HUDEP-2 (cell line): ENCODE measurements around the gene MSI2.

Experiments
- DNase-seq, 76 experiments: peaks; one replicate each; lab custom pipeline; 2025; ENCODE audit not compliant: unreplicated experiment in 76 of 76; lab: John Stamatoyannopoulos, UW

Gene MSI2

DNA sequence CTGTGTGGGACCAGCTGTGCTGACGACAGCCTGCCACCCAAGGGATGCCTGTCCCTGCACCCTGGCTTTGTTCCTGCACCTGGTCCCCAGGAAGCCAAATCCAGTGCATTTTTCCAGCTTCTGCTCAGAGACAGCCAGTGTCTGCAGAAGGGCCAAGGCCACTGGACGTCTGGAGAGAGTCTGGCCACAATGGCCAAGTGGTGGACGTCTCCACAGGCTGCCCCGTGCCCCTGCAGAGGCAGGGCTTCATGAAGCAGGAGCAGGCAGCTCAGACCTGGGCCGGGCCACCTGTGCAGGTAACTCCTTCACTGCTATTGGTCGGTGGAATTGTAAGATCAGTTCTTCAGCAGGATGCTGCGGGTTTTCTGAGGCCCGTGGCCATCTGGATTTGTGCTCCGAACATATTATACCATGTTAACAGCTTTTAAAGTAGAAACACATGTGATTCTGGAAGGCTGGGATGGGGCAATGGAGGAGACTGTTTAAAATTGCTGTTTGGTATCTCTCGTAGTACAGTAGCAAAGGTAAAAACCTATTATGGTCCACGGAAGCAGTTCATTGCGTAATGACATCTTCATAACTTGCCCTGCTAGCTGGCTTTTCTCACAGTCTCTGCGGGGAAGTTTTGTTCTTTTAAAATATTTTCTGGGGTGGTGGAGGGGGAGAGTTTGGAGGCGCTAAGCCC is 303.5 kb downstream of the MSI2 start:
- DNase-seq = no peak

DNA sequence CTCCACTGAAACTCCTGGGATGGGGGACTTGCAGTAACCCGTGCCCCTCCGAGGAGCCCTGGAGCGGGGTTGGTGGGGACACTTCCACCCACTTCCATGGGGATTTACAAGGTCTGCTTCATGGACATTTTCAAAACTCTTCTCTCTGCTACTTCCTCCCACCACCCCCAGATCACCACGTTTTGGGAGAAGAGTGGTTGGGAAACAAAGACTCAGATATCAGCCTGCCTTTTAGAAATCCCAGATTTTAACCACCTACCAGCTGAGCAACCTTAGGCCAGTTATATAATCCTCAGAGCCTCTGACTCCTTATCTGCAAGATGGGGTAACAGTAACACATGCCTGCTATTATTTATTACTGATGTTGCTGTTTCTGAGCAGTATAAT is 304.0 kb downstream of the MSI2 start:
- no peak for DNase-seq

DNA sequence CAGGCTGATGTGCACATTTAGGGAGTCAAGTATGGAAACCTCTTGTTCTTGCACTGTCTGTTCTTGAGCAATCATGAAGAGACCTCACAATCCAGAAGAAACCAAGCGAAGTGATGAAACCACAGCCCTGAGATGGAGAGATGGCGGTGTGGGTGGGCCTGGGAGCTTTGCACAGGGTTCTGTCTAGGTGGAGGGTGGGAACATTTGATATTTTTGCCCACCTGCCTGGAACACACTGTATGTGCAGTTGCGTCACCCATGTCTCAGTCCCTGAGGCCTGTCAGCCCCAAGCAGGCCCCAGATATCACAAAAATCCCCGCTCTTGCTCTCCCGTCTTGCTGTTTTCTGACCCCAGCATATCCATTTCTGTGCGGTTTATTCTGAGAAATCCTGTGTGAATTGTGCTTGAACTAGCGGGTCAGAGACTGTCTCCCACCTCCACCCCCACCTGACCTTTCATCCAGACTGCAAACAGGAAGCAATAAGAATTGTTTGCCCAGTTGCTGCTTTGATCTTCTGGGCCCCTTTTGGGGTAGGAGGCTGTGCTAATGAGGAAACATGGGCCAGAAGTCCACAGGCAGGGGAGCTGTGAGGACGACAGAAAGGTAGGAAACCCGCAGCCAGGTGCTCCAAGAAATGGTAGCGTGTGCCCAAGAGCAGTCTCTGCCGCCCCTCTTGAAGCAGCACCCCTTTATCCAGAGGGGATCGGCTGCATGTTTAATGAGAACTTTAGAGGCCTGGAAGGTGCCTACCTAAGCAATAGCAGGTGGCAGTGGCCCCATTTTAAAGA is 304.9 kb downstream of the MSI2 start:
- DNase-seq = no peak

DNA sequence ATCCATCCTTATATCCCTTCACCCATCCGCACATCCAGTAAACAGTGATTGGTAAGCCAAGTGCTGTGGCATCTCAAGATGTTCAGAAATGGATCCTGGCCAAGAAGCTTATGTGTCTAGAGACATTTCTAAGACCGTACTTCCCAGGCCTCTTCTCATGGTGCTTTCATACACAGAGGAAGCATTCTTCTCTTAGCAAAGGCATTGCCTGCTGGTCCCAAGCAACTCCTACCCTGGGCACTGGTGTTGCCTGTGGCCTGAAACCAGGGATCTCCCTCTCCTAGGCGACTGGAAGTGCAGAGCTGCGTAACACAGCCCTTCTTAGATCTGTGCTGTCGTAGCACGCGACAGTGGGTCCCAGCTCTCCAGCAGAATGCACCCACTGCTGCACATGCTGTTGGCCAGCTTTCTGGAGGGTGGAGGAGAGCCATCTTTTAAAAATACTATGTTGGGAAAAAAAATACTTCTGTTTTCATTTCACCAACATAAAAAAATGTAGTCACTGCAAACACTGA is 305.9 kb downstream of the MSI2 start:
- no peak for DNase-seq

DNA sequence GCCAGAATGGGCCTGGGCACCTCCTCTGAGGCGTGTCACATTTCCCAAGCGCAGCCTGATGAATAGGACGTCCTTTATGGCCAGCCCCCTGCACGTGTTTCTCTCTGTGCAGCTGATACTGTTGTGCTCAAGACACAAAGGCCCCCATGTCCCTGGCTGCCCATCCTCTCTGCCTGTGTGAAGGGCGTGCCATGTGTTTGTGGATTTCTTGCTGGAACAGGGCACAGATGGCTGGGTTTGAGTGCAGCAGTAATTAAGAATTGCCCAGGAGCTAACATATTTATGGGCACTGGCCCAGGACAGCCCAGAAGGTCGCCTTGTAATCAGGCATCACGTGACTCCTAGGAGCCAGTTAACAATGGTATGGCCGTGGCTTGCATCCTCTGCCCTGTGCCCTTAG is 307.6 kb downstream of the MSI2 start:
- DNase-seq = no peak

DNA sequence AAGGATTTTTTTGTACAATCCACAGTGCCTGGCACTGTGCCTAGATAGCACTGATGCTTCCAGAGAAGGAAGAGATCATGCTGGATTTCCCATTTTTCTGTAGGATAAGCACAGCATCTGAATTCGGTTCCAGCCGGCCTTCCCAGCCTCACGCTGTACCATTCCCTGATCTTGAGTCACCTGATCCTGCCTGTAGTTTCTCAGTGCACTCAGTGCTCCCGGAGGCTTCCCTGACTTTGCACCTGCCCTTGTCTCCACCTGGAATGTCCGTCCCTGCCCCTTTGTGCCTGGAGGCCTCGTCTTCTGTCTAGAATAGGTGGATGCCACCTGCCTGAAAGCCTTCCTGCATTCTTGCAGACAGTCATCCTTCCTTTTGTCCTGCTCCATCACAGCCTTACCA is 308.9 kb downstream of the MSI2 start:
- DNase-seq = no peak

DNA sequence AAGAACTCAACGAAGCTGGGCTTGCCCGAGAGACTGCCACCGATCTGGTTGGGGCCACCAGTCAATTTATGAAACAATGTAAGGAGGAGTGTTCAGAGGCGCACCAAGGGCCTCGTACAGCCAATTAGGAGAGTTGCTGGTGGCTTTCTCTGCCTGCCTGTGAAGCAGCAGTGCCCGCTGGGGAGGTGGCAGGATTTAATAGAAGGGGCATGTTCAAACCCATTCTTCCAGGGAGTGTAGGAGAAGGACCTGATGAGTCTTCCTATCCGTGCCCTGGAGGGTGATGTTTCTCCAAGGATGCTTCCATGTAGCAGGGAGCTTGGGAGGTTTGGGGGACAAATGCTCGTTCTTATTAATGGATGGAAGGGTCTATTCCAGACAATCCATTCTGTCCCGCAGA is 310.4 kb downstream of the MSI2 start:
- DNase-seq = no peak

DNA sequence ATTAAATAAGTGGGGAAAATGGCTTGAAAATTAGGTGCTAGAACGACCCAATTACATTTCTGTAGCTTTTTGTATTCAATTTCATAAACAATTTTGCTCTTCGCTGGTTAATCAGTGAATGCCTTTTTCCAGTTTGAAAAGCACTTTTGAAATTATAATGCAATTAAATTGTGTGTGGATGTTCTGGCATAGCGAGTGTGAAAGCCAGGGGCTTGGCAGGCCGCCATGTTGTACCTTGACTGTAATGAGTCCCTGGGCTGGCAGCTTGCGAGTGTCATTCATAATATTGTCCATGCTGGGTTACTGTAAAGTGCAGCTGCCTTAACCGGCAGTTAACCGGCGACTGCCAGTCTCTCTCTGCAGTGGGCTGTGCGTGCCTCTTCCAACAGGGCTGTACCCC is 310.9 kb downstream of the MSI2 start:
- DNase-seq = no peak

DNA sequence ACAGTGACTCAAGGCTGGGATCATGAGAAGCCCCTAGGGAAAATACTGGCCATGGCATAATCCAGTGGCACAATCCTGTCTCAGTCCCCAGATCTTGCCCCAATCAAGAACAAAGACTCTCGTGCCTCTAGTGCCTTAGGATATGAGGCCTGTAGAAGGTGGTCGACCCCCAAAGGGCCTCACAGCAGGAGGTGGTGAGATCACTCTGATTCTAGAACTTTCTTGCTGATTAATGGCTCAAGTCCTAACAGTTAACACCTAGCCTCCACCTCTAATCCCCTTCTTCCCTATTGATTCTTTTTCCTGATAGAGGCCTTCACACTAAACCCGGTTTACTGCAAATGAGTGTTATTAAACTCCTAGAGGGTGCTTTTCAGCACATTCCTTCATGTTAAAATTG is 312.0 kb downstream of the MSI2 start:
- DNase-seq = no peak

DNA sequence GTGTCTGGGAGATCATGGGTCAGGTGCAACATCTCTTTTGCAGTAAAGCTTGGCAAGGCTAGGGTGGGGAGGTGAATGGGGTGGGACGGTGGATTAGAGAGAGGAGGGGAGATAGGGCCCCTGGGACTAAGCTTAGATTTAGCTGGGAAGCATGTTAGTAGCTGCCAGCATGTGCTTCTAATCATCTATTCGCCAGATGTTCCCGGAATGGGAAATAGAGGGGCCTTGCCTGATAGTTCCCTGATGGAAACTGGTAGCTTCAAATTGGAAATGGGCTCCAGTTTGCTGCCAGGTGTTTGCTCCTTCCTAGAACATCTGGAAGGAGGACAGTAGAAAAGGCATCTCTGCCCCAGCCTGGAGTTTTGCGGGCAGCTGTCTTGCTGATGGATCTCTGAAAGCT is 312.7 kb downstream of the MSI2 start:
- no peak for DNase-seq

DNA sequence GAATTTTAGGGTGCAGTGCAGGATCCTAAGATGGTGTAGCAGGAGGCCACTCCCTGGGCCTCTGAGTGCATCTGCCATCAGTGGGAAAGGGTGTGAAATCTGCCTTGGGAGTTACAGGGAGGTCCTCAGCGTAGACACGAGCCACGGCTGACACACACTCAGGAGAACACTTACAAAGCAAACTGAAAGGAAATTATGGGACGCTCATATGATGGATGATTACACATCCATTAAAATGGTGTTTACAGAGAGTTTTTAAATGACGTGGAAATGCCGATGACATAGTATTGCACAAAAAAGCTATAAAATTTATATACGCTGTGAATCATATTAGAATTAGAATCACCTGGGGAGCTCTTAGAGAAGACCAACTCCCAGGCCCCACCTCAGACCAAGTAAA is 313.5 kb downstream of the MSI2 start:
- DNase-seq = no peak

DNA sequence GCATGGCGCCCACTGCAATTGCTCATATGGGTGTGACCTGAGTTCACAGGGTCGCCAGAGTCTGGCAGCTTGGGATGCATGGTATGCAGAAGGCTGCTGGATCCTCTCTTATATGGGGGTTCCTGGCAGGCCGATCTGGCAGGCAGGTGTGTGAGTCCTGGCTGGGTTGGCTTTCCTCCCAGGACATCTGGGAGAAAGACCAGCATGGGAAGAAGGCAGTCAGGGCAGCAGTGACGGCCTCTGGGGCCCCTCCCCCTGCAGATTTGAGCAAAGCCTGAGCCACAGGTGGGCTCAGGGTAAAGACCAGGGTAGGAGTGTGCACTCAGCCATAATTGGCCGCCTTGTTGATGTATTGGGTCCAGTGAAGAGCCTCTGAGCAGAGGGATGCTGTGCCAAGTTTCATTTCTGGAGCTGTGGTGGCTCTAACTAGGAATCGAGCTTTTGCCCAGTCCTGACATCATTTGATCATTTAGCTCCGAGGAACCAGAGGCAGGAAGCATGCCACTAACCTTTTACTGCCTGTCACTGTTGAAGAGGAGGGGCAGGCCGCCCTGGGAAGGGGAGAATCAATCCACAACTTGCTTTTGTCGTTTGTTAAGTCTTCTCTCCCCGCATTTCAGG is 314.5 kb downstream of the MSI2 start:
- no peak for DNase-seq

DNA sequence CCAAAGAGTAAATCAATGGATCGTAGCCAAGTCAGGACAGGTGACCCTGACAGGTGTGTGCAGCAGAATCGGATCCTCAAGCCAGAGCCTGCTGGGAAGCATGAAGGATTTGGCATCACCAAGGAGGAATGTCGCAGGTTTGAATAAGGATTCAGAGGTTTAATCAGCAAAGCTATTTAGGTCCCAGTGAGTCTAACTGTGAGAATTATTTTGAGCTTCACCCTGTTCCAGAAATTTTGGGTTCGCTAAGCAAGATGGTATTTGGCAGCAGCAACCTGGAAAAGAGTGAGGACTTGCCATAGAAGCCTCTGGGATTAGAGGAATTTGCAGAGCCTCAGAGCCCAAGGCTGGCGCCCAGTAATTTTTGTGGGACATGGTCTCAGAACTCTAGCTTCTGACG is 315.7 kb downstream of the MSI2 start:
- DNase-seq = no peak

DNA sequence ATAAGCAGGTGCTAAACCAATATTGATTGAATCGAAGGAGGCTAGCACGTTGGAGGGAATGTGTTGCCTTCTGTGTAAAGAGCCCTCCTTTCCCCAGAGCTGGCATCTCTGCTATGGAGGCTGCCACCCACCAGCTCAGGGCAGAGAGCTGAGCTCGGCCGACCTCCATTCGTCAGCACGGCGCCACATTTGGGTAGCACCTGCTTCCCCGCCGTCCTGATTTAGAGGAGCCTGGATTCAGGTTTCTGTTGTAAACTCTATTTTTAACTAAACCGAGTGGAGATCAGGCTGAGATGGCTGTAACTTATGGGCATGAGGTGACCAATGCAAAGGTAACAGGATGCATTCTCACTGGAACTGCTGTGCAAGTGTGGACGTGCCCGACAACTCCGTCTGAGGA is 316.3 kb downstream of the MSI2 start:
- DNase-seq = no peak

DNA sequence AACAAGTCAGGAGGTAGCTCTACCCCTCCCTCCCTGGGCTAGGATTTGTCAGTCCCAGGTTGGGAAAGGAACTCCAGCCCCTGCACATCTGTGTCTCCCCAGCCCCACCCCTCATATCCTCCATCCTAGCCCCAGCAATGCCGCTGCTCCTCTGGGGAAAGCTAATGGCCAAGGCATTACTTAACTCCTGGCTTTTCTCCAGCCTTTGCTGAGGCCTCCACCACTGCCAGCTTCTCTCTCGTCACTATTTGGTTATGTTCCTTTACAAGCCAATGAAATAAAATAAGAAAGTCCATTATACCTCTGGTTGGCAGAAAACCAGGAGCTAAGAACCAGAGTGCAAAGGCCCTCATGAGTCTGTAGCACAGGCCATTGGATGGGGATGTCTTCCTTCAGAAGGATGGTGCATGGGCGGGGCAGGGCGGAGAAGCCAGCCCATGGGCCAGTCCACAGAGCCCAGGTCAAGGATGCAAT is 317.8 kb downstream of the MSI2 start:
- no peak for DNase-seq

DNA sequence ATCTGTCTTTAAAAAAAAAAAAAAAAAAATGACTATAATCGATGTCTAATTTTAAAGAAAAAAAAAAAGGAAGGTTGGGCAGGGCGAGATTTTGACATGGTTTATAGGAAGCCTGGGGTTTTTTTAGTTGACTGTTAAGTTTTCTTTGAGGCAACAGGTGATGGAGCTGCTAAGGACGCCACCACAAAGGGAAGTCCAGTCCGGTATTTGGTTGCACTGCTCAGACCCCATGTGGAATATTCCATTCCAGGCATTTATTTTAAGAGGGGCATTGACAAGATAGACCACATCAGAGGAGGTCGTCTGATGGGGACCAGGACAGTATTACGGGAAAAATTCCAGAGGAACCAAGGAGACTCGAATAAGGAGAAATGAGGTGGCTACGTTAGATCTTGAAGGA is 320.4 kb downstream of the MSI2 start:
- DNase-seq = no peak

DNA sequence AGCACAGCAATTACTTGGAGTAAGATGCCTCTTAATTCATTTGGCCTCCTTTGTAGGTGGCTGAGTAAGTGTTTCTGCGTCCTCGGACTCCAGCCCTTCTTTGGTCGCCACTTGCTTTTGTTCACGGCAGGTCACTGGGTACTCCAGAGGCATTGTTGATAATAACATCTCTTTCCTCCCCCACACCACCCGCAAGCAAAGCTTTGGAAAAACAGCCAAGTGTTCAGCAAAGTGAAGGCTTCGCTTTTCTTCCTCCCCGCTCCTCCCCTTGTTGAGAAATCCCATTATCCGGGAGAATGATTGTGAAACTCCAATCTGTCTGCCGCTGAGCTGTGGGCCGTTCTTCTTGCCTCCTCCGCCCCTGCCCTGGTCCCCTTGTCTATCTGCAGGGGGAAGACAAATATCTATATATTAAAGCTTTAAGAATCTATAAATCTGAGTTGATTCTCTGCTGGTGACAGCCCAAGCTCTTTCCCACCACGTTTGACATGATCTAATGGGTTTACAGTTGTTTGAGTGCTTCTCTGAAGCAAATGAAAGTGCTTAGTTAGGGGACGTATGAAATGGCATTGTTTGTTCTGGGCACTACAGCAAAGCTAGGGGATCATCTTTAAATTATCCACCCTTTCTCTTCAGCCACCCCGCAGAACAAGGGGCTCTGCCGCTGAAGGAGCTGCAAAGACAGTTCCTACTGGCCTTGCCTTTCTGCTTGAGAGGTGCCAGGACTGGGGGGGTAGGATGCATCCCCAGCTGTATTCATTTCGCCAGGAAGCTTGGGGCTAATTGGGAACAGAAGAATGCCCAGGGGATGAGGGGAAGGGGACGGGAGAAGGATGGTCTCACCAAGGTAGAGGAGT is 321.7 kb downstream of the MSI2 start:
- DNase-seq = no peak

DNA sequence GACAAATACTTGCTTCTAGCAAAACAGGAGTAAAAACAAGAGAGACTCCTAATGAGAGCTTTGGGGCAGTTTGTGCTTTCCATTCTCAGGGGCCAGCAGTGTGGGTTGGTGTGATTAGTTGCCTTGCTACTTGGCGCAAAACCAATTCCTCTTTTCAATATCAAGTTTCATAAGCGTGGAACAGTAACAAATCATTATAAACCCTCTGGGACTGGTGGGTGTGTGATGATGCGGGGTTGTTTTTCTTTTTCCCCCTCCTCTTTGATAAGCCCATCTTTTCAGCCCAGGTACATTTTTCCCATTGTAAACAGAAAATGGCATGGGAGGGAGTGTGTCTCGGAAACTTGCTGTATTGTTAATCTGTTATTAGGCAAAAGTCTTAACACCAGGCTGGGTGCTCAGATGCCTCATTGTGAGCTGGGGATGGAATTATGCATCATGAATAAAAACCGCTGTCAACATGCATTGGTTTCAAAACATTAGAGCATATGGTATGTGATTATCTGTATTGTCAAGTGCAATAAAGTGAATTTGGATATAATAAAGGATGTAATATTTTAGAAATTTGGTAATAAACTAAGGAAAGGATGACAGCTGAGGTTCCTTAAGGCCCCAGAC is 322.4 kb downstream of the MSI2 start:
- no peak for DNase-seq

DNA sequence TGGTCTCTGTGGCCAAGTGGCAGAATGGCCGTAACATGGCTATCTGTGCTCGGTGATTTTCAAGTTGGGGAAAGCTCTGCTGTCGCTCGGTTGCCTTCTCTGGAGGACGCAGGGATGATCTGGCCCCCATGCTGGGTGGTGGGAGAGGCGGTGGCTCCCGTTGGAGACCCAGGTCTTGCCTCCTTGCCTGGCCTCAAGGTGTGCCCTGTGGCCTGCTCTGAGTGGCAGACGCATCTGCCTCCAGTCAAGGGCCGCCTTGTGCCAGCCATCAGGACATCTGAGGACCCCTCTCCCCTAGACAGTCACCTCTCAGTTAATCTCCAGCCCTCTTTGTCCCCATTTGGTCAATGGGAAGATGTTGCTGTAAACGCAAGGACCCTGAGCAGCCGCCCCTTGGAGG is 322.9 kb downstream of the MSI2 start:
- no peak for DNase-seq

DNA sequence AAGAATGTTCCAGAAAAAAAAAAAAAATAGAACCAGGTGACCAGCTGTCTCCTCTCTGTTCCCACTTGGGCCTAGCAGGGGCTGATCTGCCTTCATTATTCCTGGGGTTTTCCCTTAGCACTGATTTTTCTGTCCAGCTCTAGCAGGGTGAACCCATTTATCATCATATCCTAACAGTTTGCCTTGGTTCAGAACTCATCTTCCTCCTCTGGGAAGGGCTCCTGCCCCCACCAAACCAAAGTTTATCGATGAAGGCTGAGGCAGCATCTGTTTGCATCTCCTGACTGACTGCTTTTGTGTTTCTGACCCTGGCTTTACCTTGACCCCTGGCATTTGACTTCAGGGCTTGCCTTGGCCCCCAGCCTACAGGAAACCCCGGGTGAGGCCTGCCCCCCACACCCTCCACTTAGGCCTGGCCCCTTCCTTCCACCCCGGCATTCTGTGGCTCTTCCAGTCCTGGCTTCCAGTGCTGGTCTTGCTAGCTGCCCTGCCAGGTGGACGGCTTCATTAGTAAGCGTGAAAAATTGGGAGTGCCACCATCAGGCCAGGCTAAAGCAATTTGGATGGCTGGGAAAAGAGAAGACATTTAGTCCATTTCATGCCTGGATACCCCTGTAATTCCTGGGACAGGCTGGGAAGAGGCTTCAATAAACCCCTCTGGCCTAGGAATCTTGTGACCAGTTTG is 323.9 kb downstream of the MSI2 start:
- no peak for DNase-seq
